ENCODE measurements around the gene KIF4A. TPM values are rescaled to one million over a fixed set of nuclear protein-coding genes. Genes with fewer than 3 reads are reported as not detected.

The KIF4A gene
- total and polyA plus RNA-seq, 2 of the 13 experiments (the other 11 are each of a cell fraction or from before 2014, with no cell fraction given) = 9.4 to 28.2 TPM

GRCh38 chrX:70436343-70436742, 146.4 kb downstream of the KIF4A start:
- no peaks in the 10 kb centered on the region for H3K27me3 ChIP-seq (ENCODE audit: control insufficient read depth in 1 of 2, insufficient read depth in 2 of 2, low read length in 2 of 2)
- H3K36me3 ChIP-seq (replicated peaks in 1 of 2; ENCODE audit: control insufficient read depth in 1 of 2, insufficient read depth in 2 of 2, low read length in 2 of 2) = no peaks in the 10 kb centered on the region
- in situ Hi-C loops (cut with HindIII; ENCODE audit: extremely low pct_ligation_motif_present, low pct_unique_long_range_greater_than_20kb) = no loop called here
- ChIA-PET CTCF (ENCODE audit: low intra/inter-chr PET ratio, low total read pairs) (interaction anchor here (0.6 kb wide), 1 partner anchor 228 kb away, joined by 3 read pairs; no protein-coding TSS in a partner anchor), POLR2A (no interaction called here)
- no peaks in the 10 kb centered on the region for H3K9me3 ChIP-seq (ENCODE audit: low read length)
- FAIRE-seq (no peak), DNase-seq (ENCODE audit: low spot score) (no peak), ATAC-seq (no peak)
- WGBS (ENCODE audit: low lambda C conversion rate) = 72% methylated on average over 7 of the region's 16 CpGs
- H3K79me2 ChIP-seq (ENCODE audit: insufficient read depth, low read length) = no peaks in the 10 kb centered on the region
- peaks cover 22% of the 10 kb centered on the region for H3K4me1 ChIP-seq (ENCODE audit: insufficient read depth, low read length)
- no TSS peak for BruUV-seq (replicated peaks)
- intact Hi-C loops (cut with micrococcal nuclease; ENCODE audit: unreplicated experiment) = no loop called here
- no peak overlapping the region for H3K27ac ChIP-seq (ENCODE audit: extremely low read length, insufficient read depth, low read length)
- no peak overlapping the region for H3K4me2 ChIP-seq (ENCODE audit: low read depth, low read length)
- no peak overlapping the region for H3K9ac ChIP-seq (ENCODE audit: insufficient read depth, low read depth, low read length)
- TF ChIP-seq CTCF (CRISPR knock-in tag; IDR thresholded peaks at IDR 0.05) (peak; percentile 25; the same call in 1 of the 2 replicates), RFX1 (IDR thresholded peaks at IDR 0.05) (peak; percentile 25; the same call in 1 of the 2 replicates), MEIS1 (CRISPR knock-in tag; IDR thresholded peaks at IDR 0.05; ENCODE audit: borderline replicate concordance) (no peak), ZNF746 (CRISPR knock-in tag; IDR thresholded peaks at IDR 0.05) (no peak), PRPF4 (IDR thresholded peaks at IDR 0.05; ENCODE audit: low read depth, low read length, poor library complexity, severe bottlenecking) (no peak), TCF7 (IDR thresholded peaks at IDR 0.05; ENCODE audit: low read depth) (no peak), ARID5B (CRISPR knock-in tag; IDR thresholded peaks at IDR 0.05) (no peak)
- H2AFZ ChIP-seq (ENCODE audit: low read length) = no peak overlapping the region
- H4K20me1 ChIP-seq (ENCODE audit: insufficient read depth, low read length) = no peaks in the 10 kb centered on the region
- no peak overlapping the region for H3K4me3 ChIP-seq (replicated peaks in 1 of 3; ENCODE audit: insufficient read depth in 1 of 3, low read depth in 2 of 3, low read length in 3 of 3)

All from HepG2 (cell line).